GM19452 (cell line): ENCODE results near the gene IL22.
A peak's percentile ranks its signal among the peaks of the same experiment; 100 is the strongest.

Experiments used
- ATAC-seq: cut with Tn5 transposase; IDR thresholded peaks from one replicate; pipeline ENCODE4 v1.9.1; 2021; ENCODE audit not compliant: unreplicated experiment

Gene IL22

GRCh38 chr12:68264857-68265256 lies 11.5 kb upstream of the IL22 start:
- no peak for ATAC-seq

- no peak for ATAC-seq
These were observed 10.9 kb upstream of the IL22 start for GRCh38 chr12:68264158-68264855.

GRCh38 chr12:68263366-68263765 lies 10.0 kb upstream of the IL22 start:
- no peak for ATAC-seq

GRCh38 chr12:68261896-68262295 lies 8.5 kb upstream of the IL22 start:
- no peak for ATAC-seq

GRCh38 chr12:68260153-68260552 lies 6.7 kb upstream of the IL22 start:
- ATAC-seq: no peak

GRCh38 chr12:68259318-68259940 lies 6.0 kb upstream of the IL22 start:
- ATAC-seq: no peak

DNA sequence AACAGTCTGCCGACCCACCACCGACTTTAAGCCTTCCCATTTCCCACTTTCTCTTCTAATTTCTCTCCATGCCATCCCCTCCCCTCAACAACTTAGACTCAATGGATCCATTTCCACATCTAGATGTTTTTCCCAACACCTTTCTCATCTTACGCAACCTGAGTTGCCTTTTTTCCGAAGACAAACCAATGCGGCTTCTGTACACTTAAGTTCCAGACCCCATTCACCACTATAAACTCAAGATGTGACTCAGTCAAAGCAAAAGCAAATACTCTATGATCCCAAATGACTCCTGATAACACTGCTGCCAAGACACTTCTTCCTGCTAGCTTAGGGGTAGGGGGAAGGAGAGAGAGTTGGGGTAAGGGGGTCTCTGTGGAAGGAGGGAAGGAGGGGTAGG lies 1.3 kb downstream of the IL22 start:
- no peak for ATAC-seq

DNA sequence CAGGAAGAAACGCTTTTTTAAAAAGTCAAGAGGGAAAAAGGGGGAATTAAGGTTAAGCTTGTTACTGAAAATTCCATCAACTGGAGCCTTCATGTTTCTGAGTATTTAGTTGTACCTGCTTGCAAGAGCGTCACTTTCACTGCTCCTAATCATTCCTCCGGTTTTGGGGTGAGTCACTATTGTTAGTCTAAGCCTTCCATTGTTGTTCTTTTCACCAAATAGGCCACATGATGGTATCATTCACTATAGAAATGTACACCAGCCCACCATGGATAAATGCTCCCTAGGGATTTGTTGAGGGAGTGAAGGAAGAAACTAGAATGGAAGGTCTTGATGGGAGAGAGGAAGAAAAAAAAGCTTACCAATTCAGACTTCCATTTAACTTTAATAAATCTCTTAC lies 3.0 kb downstream of the IL22 start:
- no peak for ATAC-seq

DNA sequence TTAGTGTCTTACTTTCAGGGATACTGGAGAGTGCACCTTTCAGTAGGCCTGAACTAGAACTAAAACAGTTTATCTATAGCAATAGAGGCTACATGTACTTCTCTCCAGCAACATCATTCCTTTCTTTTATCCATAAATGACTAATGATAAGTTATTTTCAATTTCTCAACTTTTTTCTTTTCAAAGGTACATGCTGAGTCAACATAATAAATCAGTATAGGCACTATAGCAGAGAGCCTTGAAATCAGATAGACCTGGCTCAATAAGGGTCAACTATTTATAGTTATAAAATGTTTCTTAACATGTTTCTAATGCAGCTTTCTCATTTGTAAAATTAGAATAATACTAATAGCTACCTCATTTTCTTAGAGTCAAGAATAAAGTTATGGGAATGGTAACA lies 5.6 kb downstream of the IL22 start:
- ATAC-seq: no peak

DNA sequence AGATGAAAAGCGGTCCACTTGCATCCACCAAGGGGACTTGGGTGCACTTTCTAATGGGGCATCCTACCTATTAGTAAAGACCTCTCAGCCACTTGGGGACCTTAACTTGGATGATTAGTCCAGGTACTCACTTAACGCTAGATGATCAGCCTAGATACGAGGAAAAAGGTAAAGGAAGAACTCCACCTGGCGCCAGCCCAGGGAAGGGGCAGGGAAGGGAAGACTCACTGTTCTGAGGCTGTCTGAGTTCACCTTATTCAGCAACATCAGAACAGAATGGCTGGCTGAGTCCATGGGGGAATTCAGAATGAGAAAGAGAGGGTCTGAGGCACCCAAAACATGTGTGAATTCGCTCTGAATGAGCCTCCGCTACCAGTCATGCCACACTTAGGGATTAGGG lies 7.1 kb downstream of the IL22 start:
- ATAC-seq: no peak

DNA sequence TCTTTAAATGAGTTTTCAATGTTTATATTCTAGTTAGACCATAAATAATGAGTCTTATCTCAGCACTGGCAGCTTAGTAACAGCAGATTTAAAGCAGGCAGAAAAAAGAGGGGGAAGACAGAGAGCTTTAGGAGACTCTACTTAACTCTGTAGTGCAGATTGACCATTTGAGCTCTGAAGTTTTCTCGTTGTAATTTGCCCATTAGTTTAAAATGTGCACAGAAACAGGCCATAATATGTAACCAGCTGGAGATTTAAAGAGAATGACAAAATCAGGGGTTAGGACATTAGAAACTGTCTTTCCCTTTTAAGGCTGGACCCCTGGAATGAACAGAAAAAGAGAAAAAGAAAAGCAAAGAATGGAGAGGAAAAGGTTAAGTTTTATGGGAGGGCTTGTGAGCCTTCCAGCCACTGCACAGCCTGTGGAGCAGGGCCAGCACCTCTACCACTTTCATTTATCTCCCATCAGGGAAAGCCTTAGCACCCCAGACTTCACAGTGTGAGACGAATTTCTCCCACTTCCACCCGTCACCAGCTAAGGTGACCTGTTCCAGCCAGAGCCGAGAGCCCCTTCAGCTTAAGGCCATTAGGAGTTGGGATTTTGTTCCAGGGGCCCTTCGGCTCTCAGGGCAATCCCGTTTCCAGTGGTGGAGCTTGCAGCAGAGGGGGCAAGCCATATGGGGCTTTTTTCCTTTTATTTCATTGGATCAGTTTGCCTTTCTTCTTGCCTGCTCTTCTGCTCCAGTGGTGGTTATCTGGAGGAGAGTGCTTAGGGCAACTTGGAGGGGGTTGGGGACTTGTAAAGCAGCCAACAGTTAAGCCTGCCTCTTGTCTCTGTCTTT lies 8.0 kb downstream of the IL22 start:
- ATAC-seq: no peak

- no peak for ATAC-seq
These were observed 10.6 kb downstream of the IL22 start for GRCh38 chr12:68242777-68243176.

- peak; percentile 97 for ATAC-seq
These were observed 12.4 kb downstream of the IL22 start for GRCh38 chr12:68240975-68241374.

DNA sequence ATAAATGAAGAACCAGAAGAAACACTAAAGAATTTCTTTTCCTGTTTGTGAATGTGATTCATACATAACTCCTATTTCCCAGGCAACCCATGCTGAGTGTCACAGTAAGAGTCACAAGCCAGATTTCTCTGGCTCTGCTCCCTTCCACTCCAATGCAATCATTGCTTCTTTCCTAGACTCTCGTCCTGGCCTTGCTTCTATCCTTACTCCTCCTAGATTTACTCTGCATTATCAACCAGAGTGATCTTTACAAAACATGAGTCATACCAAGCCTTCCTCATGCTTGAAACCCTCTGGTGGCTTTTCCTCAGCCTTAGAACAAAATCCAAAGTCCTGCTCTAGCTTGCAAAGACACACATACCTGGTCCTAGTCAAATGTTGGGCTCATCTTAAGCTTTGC lies 13.3 kb downstream of the IL22 start:
- ATAC-seq: no peak

DNA sequence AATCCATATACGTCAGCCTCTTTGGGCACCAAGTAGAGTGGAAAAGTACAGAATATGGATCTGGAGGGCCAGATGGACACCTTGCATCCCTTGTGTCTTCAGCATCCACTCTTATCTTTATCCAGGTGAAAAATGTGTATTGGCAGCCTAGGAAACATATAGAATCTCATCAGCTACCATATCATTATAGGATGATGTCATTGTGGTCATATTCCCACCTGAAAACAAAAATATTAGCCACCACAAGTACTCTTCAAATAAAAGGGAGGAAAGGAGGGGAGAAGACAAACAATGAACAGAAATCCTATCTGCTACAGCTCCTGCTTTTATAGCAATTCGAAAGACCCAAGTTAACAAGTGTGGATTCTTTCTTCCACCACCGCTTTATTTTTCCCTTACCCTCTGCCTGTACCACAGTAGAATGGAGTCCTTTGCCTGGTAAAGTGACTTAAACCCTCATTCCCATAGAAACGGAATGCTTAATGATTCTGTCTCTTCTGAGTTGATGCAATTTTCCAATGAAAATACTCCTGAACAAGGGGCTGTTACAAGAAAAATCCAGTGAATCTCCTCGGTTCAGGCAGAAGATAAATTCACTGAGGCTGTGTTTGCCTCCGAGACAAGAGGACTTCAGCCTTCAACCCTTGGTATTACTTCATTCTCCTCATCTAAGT lies 14.0 kb downstream of the IL22 start:
- no peak for ATAC-seq

GRCh38 chr12:68237619-68238018 lies 15.8 kb downstream of the IL22 start:
- no peak for ATAC-seq

DNA sequence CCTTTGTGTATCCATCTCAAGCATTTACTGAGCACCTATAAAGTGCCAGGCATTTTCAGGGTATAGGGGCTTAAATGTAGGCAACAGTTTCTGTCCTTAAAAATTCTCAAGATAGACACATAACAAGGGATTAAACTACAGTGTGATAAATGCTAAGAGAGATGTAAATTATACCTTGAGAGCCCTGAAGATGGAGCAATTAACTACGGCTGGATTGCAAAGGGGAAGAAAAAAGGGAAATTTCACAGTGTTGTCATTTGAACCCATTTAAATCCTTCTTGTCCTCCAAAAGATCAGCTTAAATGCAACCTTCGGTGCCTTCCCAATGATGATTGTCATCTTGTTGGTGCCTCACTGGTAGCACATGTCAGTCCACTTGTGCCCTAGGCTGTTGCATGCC lies 16.3 kb downstream of the IL22 start:
- no peak for ATAC-seq

DNA sequence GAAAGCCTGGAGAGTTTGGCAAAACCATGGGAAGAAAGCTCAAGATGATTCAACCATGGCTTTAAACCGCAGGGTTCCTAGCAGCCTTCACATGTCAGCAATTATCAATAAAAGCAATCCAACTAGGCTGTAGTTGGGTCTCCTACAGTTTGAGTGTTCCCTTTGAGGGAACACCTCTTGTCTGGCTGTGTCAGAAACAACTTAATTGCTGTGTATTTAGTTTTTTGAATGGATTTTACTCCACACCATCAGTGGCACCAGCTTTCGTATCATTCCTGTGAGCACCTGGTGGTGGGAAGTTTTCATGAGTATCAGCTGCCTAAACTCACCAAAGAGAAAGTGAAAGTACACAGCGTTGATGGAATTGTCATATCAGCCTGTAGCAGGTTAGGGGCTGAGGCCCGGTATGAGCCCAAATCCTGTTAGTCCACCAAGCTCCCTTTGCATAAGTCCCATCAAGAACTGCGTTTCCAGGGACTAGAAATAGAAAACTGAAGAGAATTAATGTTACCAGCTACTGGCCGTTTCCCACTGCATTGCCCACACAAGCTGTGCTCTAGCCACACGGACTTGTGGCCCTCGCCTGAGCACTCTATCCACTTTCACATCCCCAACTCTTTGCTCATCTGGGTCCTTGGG lies 16.9 kb downstream of the IL22 start:
- peak; percentile 55 for ATAC-seq

DNA sequence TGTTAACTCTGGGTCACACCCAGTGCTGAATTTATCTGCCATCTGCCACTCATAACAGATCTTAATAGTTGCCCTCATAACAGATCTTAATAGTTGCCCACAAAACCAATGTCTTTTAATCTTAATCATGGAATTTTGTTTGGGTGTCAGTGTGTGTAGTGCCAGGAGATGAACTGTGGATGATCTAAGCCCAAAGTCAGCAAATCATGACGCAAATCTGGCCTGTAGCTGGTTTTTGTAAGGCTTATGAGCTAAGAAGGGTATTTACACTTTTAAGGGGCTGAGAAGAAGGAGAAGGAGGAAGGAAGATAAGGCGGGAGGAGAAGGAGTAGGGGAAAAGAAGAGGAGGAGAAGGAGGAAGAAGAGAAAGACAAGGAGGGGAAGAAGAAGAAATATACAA lies 17.8 kb downstream of the IL22 start:
- no peak for ATAC-seq

DNA sequence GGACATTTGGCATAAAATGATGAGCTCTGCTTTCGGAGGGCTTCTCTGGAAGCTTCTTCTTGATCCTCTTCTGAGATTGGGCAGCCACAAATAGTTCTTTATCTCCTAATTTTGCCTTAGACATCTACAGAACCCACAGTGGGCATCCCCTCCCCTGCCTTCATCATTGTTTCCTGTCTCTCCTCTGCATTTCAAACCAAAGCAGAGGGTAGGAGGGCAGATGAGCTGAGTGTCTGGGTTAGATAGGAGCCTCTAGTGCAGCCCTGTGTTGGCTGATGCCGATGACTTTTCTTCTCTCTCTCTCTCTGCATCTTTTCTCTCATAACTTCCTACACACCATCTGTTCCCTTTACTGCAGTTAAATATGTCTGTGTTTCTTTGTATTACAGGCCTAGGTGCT lies 19.3 kb downstream of the IL22 start:
- no peak for ATAC-seq

- ATAC-seq: no peak
These were observed 19.9 kb downstream of the IL22 start for GRCh38 chr12:68233498-68233897.
